HepG2 (cell line): ENCODE measurements around the gene RETREG2. TPM values are rescaled to one million over a fixed set of nuclear protein-coding genes. Genes with fewer than 3 reads are reported as not detected.
A peak's percentile ranks its signal among the peaks of the same experiment; 100 is the strongest.

ENCODE experiments used
- CENPT ChIP-seq: sonication (generic); formaldehyde crosslinking; IDR thresholded peaks from 2 replicates; pipeline ENCODE4 v1.8.0; 2022; ENCODE audit warnings: low read depth, mild to moderate bottlenecking, moderate library complexity, missing genetic modification reagents
- CREM ChIP-seq, 2 experiments: sonication (generic) in 1 of 2; formaldehyde crosslinking in 1 of 2; IDR thresholded peaks; 2 replicates each; pipeline versions ENCODE4 v1.4.0 to v1.6.1; 2016 to 2020; ENCODE audit warnings: antibody characterized with exemption in 1 of 2, mild to moderate bottlenecking in 1 of 2, missing genetic modification reagents in 1 of 2
- ELF3 ChIP-seq: IDR thresholded peaks from 2 replicates; pipeline ENCODE4 v1.6.1; 2016; ENCODE audit warnings: missing genetic modification reagents, missing compliant biosample characterization
- KDM2A ChIP-seq: sonication (generic); formaldehyde crosslinking; IDR thresholded peaks from 2 replicates; pipeline ENCODE4 v1.4.0; 2020; ENCODE audit warnings: low read depth, missing genetic modification reagents, borderline replicate concordance
- PTBP1 ChIP-seq: fragments of 200-400 bp; formaldehyde crosslinking; IDR thresholded peaks from 2 replicates; pipeline ENCODE4 v1.6.1; 2018; ENCODE audit warnings: low read length, low read depth; ENCODE audit not compliant: poor library complexity, severe bottlenecking
- SOX6 ChIP-seq, 2 experiments: fragments of 450-650 bp in 1 of 2; sonication (generic) in 1 of 2; formaldehyde crosslinking in 1 of 2; IDR thresholded peaks; 2 replicates each; pipeline versions ENCODE4 v1.4.0 to v1.6.1; 2017 to 2020; ENCODE audit warnings: antibody characterized with exemption in 1 of 2, mild to moderate bottlenecking in 1 of 2, missing genetic modification reagents in 1 of 2
- SRSF4 ChIP-seq: fragments of 200-400 bp; formaldehyde crosslinking; IDR thresholded peaks from one replicate; pipeline ENCODE4 v1.6.1; 2018; ENCODE audit warnings: mild to moderate bottlenecking, low read depth, low read length, moderate library complexity; ENCODE audit not compliant: poor library complexity, severe bottlenecking
- SRSF9 ChIP-seq: fragments of 200-400 bp; formaldehyde crosslinking; IDR thresholded peaks from 2 replicates; pipeline ENCODE4 v1.6.1; 2018; ENCODE audit warnings: borderline replicate concordance, mild to moderate bottlenecking, low read depth, low read length; ENCODE audit not compliant: insufficient read depth, poor library complexity, severe bottlenecking
- TFDP1 ChIP-seq: IDR thresholded peaks from 2 replicates; pipeline ENCODE4 v1.6.1; 2016; ENCODE audit warnings: missing compliant biosample characterization, missing genetic modification reagents, borderline replicate concordance
- ZFP37 ChIP-seq: sonication (generic); formaldehyde crosslinking; IDR thresholded peaks from 2 replicates; pipeline ENCODE4 v1.4.0; 2020; ENCODE audit warnings: missing genetic modification reagents, borderline replicate concordance
- ZNF333 ChIP-seq: sonication (generic); formaldehyde crosslinking; IDR thresholded peaks from 2 replicates; pipeline ENCODE4 v1.4.0; 2020; ENCODE audit warnings: mild to moderate bottlenecking, missing genetic modification reagents, borderline replicate concordance
- ZNF441 ChIP-seq: sonication (generic); formaldehyde crosslinking; IDR thresholded peaks from 2 replicates; pipeline ENCODE4 v1.7.0; 2021; ENCODE audit warnings: missing genetic modification reagents, borderline replicate concordance
- ZNF598 ChIP-seq: sonication (generic); formaldehyde crosslinking; IDR thresholded peaks from 2 replicates; pipeline ENCODE4 v1.5.1; 2020; ENCODE audit warnings: mild to moderate bottlenecking, missing genetic modification reagents, borderline replicate concordance
- ZNF740 ChIP-seq: sonication (generic); formaldehyde crosslinking; IDR thresholded peaks from 2 replicates; pipeline ENCODE4 v1.4.0; 2020; ENCODE audit warnings: missing genetic modification reagents
- polyA plus RNA-seq, 8 experiments: library from polyadenylated mRNA; depleted of rRNA in 3 of 8; stranded (reverse) in 7 of 8; unstranded in 1 of 8; fragments of >200 nt; fragmentation: Illumina TruSeq in 4 of 8; extraction: Trizol in 4 of 8; gene quantifications; 2 replicates each; pipeline versions ENCODE4 v1.2.1 to v1.2.3, GENCODE V29; 2011 to 2016; ENCODE audit warnings: low read depth in 4 of 8, missing spikeins in 1 of 8, mixed read lengths in 1 of 8; ENCODE audit not compliant: insufficient read depth in 1 of 8
- total RNA-seq, 5 experiments: library from RNA; depleted of rRNA; stranded (reverse); fragments of >200 nt; fragmentation: Illumina TruSeq; extraction: Trizol; gene quantifications; 2 replicates each; pipeline ENCODE4 v1.2.3, GENCODE V29; 2016; ENCODE audit warnings: low read depth in 1 of 5
- TF ChIP-seq, protein P1 (sequence below): IDR thresholded peaks from 2 replicates; pipeline ENCODE4 v1.6.1; 2018; ENCODE audit warnings: missing genetic modification reagents, mild to moderate bottlenecking, missing compliant biosample characterization
- TF ChIP-seq, protein P2 (sequence below): sonication (generic); formaldehyde crosslinking; IDR thresholded peaks from 2 replicates; pipeline ENCODE4 v1.5.0; 2020; ENCODE audit warnings: missing genetic modification reagents
- TF ChIP-seq, protein P3 (sequence below): sonication (generic); formaldehyde crosslinking; IDR thresholded peaks from 2 replicates; pipeline ENCODE4 v1.8.1; 2023; ENCODE audit warnings: mild to moderate bottlenecking, moderate library complexity, missing genetic modification reagents
- TF ChIP-seq, protein P4 (sequence below): sonication (generic); formaldehyde crosslinking; IDR thresholded peaks from 2 replicates; pipeline ENCODE4 v1.5.0; 2020; ENCODE audit warnings: mild to moderate bottlenecking, missing genetic modification reagents
- TF ChIP-seq, protein P5 (sequence below): sonication (generic); IDR thresholded peaks from 2 replicates; pipeline ENCODE4 v1.6.1; 2016; ENCODE audit warnings: low read depth, borderline replicate concordance

Gene RETREG2
- total and polyA plus RNA-seq, 2 of the 13 experiments (the other 11 are each of a cell fraction or from before 2014, with no cell fraction given): 86.0 to 134 TPM

GRCh38 chr2:219176818-219177551 is 1.1 kb upstream of the RETREG2 start, which contains the start of gene CNPPD1 (continued):
- TF ChIP-seq ZNF740 (CRISPR knock-in tag) (peak; percentile 75), ZNF441 (CRISPR knock-in tag) (peak; percentile 97), SRSF4 (no peak), KDM2A (CRISPR knock-in tag) (peak; percentile 95), ZNF333 (CRISPR knock-in tag) (peak; percentile 98), SOX6 (IDR thresholded peaks at IDR 0.05) (no peak), SOX6 (CRISPR knock-in tag; IDR thresholded peaks at IDR 0.05) (peak; percentile 51), ELF3 (CRISPR knock-in tag) (peak; percentile 99), CENPT (CRISPR knock-in tag) (peak; percentile 94; the same call in 1 of the 2 replicates), ZNF598 (CRISPR knock-in tag) (peak; percentile 56; the same call in 1 of the 2 replicates), TFDP1 (CRISPR knock-in tag) (peak; percentile 99), CREM (IDR thresholded peaks at IDR 0.05) (no peak), CREM (CRISPR knock-in tag; IDR thresholded peaks at IDR 0.05) (no peak; the same call in 1 of the 2 replicates), PTBP1 (no peak), SRSF9 (no peak), ZFP37 (CRISPR knock-in tag) (peak; percentile 85)
- TF ChIP-seq, protein P1, sequence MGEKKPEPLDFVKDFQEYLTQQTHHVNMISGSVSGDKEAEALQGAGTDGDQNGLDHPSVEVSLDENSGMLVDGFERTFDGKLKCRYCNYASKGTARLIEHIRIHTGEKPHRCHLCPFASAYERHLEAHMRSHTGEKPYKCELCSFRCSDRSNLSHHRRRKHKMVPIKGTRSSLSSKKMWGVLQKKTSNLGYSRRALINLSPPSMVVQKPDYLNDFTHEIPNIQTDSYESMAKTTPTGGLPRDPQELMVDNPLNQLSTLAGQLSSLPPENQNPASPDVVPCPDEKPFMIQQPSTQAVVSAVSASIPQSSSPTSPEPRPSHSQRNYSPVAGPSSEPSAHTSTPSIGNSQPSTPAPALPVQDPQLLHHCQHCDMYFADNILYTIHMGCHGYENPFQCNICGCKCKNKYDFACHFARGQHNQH (CRISPR knock-in tag): peak; percentile 94
- TF ChIP-seq, protein P2, sequence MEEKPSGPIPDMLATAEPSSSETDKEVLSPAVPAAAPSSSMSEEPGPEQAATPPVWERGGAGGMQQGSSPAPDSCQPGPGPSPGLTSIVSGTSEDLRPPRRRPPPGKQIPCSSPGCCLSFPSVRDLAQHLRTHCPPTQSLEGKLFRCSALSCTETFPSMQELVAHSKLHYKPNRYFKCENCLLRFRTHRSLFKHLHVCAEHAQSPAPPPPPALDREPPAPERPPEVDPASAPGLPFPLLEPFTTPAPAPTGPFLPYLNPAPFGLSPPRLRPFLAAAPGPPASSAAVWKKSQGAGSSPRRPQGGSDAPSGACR: peak; percentile 98
- TF ChIP-seq, protein P3, sequence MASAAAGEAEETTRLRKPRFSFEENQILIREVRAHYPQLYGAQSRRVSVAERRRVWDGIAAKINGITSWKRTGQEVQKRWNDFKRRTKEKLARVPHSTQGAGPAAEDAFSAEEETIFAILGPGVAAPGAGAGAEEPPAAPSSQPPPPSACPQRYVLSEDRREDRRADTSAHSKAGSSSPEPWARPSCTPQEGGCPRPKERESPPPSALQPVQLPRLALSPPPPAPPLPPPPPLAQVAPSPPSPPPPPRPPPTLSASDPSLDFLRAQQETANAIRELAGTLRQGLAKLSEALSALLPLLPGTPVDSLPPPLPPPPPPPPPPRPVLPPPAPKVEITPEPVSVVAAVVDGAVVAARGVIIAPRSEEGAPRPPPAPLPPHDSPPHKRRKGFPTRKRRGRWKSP (CRISPR knock-in tag): peak; percentile 91
- TF ChIP-seq, protein P4, sequence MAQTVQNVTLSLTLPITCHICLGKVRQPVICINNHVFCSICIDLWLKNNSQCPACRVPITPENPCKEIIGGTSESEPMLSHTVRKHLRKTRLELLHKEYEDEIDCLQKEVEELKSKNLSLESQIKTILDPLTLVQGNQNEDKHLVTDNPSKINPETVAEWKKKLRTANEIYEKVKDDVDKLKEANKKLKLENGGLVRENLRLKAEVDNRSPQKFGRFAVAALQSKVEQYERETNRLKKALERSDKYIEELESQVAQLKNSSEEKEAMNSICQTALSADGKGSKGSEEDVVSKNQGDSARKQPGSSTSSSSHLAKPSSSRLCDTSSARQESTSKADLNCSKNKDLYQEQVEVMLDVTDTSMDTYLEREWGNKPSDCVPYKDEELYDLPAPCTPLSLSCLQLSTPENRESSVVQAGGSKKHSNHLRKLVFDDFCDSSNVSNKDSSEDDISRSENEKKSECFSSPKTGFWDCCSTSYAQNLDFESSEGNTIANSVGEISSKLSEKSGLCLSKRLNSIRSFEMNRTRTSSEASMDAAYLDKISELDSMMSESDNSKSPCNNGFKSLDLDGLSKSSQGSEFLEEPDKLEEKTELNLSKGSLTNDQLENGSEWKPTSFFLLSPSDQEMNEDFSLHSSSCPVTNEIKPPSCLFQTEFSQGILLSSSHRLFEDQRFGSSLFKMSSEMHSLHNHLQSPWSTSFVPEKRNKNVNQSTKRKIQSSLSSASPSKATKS (CRISPR knock-in tag): peak; percentile 95; the same call in 1 of the 2 replicates
- TF ChIP-seq, protein P5, sequence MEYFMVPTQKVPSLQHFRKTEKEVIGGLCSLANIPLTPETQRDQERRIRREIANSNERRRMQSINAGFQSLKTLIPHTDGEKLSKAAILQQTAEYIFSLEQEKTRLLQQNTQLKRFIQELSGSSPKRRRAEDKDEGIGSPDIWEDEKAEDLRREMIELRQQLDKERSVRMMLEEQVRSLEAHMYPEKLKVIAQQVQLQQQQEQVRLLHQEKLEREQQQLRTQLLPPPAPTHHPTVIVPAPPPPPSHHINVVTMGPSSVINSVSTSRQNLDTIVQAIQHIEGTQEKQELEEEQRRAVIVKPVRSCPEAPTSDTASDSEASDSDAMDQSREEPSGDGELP: peak; percentile 31; the same call in 1 of the 2 replicates
